Ovary (tissue), 9 donors: ENCODE results near the gene FOXP1. TPM values are rescaled to one million over a fixed set of nuclear protein-coding genes. Genes with fewer than 3 reads are reported as not detected.

Source experiments
- DNase-seq, 5 donors: peaks; one replicate each; pipeline ENCODE4 v3.0.0-alpha.2; 2019 to 2020
- H3K27ac ChIP-seq, 2 donors: fragments of 200-600 bp; one replicate each; pipeline versions ENCODE4 v1.5.1 to v1.8.0; 2019 to 2022
- H3K27me3 ChIP-seq: fragments of 200-600 bp; one replicate; pipeline ENCODE4 v1.8.0; 2022
- H3K36me3 ChIP-seq: fragments of 200-600 bp; sonication (generic); one replicate; pipeline ENCODE4 v1.5.1; 2019
- H3K4me1 ChIP-seq: one replicate; pipeline ENCODE4 v1.8.1; 2013; ENCODE audit warnings: mild to moderate bottlenecking, moderate library complexity; ENCODE audit not compliant: insufficient read depth
- H3K4me3 ChIP-seq: fragments of 200-600 bp; sonication (generic); one replicate; pipeline ENCODE4 v1.5.1; 2017
- H3K9me3 ChIP-seq, 2 donors: fragments of 200-600 bp in 1 of 2; sonication (generic) in 1 of 2; one replicate each; pipeline versions ENCODE4 v1.5.1 to v1.8.1; 2013 to 2019; ENCODE audit warnings: mild to moderate bottlenecking in 1 of 2, moderate library complexity in 1 of 2
- EP300 ChIP-seq: sonication (generic); formaldehyde crosslinking; IDR thresholded peaks from one replicate; pipeline ENCODE4 v1.6.1; 2017; ENCODE audit warnings: antibody characterized with exemption
- POLR2A ChIP-seq: fragments of 450-650 bp; IDR thresholded peaks from one replicate; pipeline ENCODE4 v1.6.1; 2017; ENCODE audit warnings: antibody characterized with exemption, mild to moderate bottlenecking, moderate library complexity
- WGBS, 3 donors: extraction: QIAGEN DNeasy Blood & Tissue Kit in 1 of 3; methylation state at CpG; one replicate each; pipeline versions ENCODE4 v1.1.5 to v1.1.7; 2013 to 2017; 5-methylcytosine and 5-hydroxymethylcytosine counted together
- intact Hi-C, 4 donors: fragments of 100-400 bp; cut with DNase I; formaldehyde crosslinking; loops; one replicate each; pipeline versions ENCODE4 v1.11.0 to v1.15.1; 2022 to 2023
- polyA plus RNA-seq, 2 donors: library from polyadenylated mRNA; stranded (reverse); fragments of 200-250 nt in 1 of 2; fragments of 350-450 nt in 1 of 2; fragmentation: Illumina TruSeq in 1 of 2; extraction: RNeasy Lipid Tissue Mini Kit (QIAGEN cat#74804) in 1 of 2; gene quantifications; one replicate each; pipeline ENCODE4 v1.2.3, GENCODE V29; 2013 to 2014
- total RNA-seq, 7 donors: library from RNA; depleted of rRNA in 2 of 7; stranded (reverse); fragments of >200 nt in 2 of 7; fragmentation: NEBNext Ultra II Directional in 3 of 7; extraction: Animal tissue kit (Norgen Biotek cat#: 25700) in 3 of 7; gene quantifications; one replicate each; pipeline versions ENCODE4 v1.1.0 to v1.2.4, GENCODE V29; 2016 to 2023
- TF ChIP-seq, protein P1 (sequence below), 3 donors: fragments of 450-650 bp in 2 of 3; fragments of 200-600 bp in 1 of 3; IDR thresholded peaks; one replicate each; pipeline versions ENCODE4 v1.5.1 to v1.8.0; 2016 to 2022; ENCODE audit warnings: antibody characterized with exemption in 3 of 3, mild to moderate bottlenecking in 1 of 3
- donor health status: DM: no; HTN: no; CAD: no; lungs with moderate emphysema.
- donor health status: DM: no; HTN: no; CAD: no.
- donor health status: Bipolar disorder and iron deficiency.
- donor health status: DM: yes; HTN: yes; CAD: no.
- donor health status: DM: no; HTN: no; CAD: no.
- donor health status: DM: yes; HTN: yes; CAD: no.

Gene FOXP1
- total and polyA plus RNA-seq, 9 donors: 31.7 to 126 (median 114) TPM

DNA sequence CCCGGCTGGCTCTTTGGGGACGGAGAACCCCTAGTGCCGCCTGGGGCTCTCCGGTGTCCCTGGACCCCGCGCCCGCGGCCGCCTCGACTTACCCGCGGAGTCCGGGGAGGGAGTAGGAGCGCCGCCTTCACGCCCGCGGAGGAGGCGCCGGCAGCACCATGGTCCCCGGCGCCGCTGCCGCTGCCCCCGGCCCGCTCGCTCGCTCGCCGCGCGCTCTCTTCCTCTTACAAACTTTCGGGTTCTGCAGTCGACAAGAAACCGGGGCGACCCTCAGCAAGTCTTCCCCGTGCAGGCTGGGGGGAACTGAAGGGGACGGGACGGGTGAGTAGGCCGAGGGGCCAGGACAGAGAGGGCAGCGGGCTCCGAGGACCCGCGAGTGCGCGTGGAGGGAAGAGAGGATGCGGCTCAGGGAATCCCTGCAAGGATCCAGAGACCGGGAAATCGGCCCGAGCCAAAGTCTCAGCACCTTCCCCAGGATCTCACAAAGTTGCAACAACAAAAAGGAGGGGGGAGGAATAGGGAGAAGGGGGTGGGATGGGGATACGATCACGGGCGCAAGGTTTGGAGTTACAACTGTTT, 2.0 kb downstream of the FOXP1 start:
- 0 to 1% (median 1%) methylated on average over 33 to 53 of the region's 53 CpGs for WGBS, 3 donors
- Histone ChIP-seq H3K27ac (peak overlapping the region; percentile 99 to 100), H3K4me3 (peak overlapping the region; percentile 86), H3K4me1 (peaks cover 2% of the 10 kb centered on the region), H3K27me3 (no peaks in the 10 kb centered on the region), H3K36me3 (no peaks in the 10 kb centered on the region), H3K9me3 (no peaks in the 10 kb centered on the region)
- intact Hi-C loops: loop anchor here in 3 of 4 donors (5.0 to 10.0 kb wide), 7 partner anchors 274 to 867 kb away; no protein-coding TSS in a partner anchor
- TF ChIP-seq, protein P1, sequence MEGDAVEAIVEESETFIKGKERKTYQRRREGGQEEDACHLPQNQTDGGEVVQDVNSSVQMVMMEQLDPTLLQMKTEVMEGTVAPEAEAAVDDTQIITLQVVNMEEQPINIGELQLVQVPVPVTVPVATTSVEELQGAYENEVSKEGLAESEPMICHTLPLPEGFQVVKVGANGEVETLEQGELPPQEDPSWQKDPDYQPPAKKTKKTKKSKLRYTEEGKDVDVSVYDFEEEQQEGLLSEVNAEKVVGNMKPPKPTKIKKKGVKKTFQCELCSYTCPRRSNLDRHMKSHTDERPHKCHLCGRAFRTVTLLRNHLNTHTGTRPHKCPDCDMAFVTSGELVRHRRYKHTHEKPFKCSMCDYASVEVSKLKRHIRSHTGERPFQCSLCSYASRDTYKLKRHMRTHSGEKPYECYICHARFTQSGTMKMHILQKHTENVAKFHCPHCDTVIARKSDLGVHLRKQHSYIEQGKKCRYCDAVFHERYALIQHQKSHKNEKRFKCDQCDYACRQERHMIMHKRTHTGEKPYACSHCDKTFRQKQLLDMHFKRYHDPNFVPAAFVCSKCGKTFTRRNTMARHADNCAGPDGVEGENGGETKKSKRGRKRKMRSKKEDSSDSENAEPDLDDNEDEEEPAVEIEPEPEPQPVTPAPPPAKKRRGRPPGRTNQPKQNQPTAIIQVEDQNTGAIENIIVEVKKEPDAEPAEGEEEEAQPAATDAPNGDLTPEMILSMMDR (IDR thresholded peaks at IDR 0.05): no peak
- no peak for TF ChIP-seq EP300
- DNase-seq: peak; percentile 31 to 62 (median 54)

DNA sequence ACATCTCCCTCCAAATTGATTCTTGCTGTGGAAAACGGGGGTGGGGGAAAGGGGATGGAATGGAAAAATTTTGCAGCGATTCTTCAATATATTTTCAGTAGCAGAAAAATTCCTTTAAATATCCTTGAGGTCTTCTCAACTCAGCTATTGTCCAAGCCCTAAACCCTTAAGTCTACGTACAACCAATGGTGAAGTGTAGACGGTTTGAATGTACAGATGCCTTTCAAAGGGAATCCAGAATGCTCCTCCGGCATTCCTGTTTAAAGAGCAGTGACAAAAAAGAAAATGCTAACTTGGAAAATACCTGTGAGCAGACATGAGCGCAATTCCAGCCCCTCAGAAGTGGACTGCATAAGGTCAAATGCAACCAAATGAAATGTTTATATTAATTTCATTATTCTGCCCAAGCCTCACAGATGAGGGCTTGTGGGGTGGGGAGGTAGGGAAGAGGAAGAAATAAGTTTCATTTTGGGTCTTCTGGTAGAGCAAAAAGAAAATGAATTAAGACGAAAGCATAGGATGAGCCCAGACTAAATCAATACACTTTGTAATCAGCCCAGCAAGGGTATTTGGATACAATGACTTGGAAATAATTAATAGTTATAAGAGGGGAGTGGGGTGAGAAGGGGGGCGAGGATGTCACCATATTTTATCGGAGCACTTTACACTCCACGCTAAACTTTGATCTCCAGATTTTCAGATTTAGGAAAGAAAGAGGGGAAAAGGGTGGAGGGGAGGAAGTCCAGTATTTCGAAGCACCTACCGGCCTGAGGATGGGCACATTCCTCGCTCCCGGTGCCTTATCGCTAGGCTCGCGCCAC, 2.7 kb downstream of the FOXP1 start:
- Histone ChIP-seq H3K4me1 (peaks cover 2% of the 10 kb centered on the region), H3K4me3 (peak overlapping the region; percentile 86), H3K36me3 (no peaks in the 10 kb centered on the region), H3K27ac (peak overlapping the region; percentile 99 to 100), H3K27me3 (no peaks in the 10 kb centered on the region), H3K9me3 (no peaks in the 10 kb centered on the region)
- WGBS, 3 donors: 22 to 33% (median 25%) methylated on average over 17 of the region's 17 CpGs
- no peak for DNase-seq
- intact Hi-C loops: loop anchor here in 3 of 4 donors (5.0 to 10.0 kb wide), 7 partner anchors 274 to 866 kb away; no protein-coding TSS in a partner anchor
- TF ChIP-seq POLR2A (no peak), EP300 (no peak)
- TF ChIP-seq, protein P1 (IDR thresholded peaks at IDR 0.05): no peak

DNA sequence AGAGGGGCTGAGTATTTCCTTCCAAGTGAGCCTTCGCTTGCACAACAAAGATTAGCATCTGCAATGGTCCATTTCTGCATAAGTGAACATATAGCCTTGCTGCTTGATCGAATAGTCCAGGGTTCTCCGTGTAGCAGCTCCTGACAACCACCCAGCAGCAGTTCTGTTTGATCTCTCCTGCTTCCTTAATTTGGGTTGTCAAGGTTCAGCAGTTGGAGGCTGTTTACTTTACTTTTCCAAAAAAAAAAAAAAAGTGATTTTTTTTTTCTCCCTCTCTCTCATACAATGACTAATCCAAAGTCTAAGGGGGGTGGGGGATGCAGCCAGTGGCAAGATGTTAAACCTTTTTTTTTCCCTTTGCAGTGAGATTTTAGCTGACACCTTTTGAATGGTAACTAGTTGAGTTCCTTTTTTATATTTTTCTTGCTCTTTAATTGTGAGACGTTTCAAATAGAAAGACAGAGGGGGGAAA, 3.6 kb downstream of the FOXP1 start:
- intact Hi-C loops: loop anchor here in 3 of 4 donors (5.0 to 10.0 kb wide), 7 partner anchors 273 to 865 kb away; no protein-coding TSS in a partner anchor
- Histone ChIP-seq H3K27ac (peak overlapping the region in 1 of 2 donors; percentile 6), H3K9me3 (no peaks in the 10 kb centered on the region), H3K36me3 (no peaks in the 10 kb centered on the region), H3K4me3 (peak overlapping the region; percentile 86), H3K27me3 (no peaks in the 10 kb centered on the region), H3K4me1 (peaks cover 2% of the 10 kb centered on the region)
- DNase-seq: no peak
- 44 to 62% (median 54%) methylated on average over 4 of the region's 4 CpGs for WGBS, 3 donors
- TF ChIP-seq POLR2A (no peak), EP300 (no peak)
- TF ChIP-seq, protein P1 (IDR thresholded peaks at IDR 0.05): no peak

DNA sequence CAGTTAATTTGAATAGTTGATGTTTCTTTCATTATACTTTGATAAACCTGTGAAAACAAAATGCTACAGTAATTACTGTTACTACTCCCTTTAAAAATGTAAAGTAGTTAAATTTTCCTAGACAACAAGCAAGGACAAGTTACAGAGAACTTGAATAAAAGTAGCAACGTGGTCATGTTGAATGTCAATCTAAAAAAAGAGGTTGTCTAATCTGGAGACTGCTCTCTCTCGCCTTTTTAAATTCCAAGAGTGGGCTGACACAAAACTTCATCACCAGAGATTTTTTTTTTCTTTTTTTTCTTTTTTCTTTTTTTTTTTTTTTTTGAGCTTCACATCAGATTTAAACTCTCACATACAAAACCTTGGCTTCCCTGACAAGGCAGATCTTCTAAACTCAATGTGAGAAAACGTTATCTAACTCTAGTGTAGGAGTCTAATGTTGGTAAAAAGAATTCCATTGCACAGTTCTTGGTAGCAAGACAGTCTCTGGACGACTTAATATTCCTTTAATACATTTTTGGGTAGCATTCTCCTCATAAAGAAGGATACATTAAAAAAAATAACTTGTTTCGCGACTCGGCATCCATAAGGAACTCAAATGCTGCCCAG, 4.1 kb downstream of the FOXP1 start:
- intact Hi-C loops: no loop called here
- DNase-seq: no peak
- peak overlapping the region; percentile 86 for H3K4me3 ChIP-seq
- no peaks in the 10 kb centered on the region for H3K27me3 ChIP-seq
- peak overlapping the region in 1 of 2 donors; percentile 2 for H3K27ac ChIP-seq
- WGBS, 3 donors: 53 to 64% (median 56%) methylated on average over 7 of the region's 7 CpGs
- H3K9me3 ChIP-seq: no peaks in the 10 kb centered on the region
- TF ChIP-seq, protein P1 (IDR thresholded peaks at IDR 0.05): no peak
- TF ChIP-seq POLR2A: no peak
- no peak for TF ChIP-seq EP300
- H3K36me3 ChIP-seq: no peaks in the 10 kb centered on the region
- peaks cover 2% of the 10 kb centered on the region for H3K4me1 ChIP-seq
